ENCODE data around the gene SULT4A1.

The SULT4A1 gene

DNA sequence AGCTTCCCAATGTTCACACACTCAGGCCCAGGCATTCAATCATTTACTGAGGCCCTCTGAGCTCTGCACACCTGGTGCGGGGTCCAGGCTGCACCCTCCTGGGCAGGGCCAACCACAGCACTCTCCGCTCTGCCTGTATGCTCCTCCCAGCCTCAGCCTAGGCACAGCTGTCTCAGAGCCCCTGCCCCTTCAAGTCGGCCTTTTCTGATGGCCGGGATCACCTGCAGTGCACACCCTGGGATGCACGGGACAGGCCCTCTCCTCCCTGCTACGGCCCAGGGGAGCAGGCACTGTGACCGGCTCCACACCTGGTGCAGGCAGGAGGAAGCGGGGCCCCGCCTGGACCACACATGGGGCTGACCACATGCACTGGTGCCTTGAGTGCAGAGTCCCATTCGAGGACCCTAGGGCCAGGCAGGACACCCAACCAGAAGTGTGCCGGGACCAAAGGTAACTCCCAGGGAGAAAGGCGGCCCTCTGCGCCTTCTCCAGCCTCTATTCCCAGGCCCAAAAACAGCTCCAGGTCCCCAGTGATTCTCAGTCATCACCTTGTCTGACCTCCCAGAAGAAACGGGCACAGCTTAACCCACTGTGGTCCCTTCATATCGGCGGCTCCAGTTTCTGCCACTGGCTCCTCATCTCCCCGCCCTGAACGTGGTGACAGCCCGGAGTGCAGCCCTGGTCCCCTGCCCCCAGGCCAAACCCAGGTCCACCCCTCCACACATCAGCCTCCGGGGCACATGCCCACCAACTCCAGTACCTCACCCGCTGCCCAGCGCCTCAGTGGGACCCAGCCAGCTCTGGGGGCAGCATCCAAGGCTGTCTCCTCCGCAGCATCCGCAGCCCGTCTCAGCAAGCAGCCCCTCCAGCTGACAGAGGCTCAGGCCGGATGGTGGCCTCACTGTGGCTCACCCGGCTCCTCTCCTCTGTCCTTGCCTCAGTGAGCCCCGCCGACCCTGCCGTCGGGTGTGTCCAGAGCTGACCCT, 17.5 kb downstream of the SULT4A1 start:
- no peak for DNase-seq (ENCODE audit: low read depth)

DNA sequence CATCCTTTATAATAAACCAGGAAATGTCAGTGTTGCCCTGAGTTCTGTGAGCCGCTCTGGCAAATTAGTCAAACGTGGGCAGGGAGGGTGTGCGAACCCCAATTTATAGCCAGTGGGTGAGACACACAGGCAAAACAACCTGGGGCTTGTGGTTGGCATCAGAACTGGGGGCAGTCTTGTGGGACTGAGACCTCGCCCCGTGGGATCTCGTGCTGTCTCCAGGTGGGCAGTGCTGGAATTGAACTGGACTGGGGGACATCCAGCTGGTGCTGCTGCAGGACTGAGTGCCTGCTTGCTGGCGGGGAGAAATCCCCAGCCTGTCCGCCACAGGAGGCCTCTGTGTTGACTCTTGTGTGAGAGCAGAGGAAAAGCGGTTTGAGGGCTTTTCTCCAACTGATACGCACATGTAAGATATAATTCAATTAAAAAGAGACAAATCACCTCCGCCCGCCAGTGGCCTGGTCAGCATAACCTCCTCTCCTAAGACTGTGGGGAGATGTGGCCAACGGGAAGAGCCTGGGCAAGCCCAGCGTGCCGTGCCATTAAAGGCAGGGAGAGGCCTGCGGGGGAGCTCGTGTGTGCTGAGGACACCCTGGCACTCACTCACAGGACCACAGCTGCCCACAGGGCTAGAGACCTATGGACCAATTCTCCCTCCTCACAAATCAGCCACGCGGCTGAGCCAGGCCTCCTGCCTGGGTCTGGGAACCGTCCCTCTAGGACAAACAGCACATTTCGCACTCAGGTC, 18.4 kb downstream of the SULT4A1 start:
- DNase-seq (ENCODE audit: low read depth), result no peak

DNA sequence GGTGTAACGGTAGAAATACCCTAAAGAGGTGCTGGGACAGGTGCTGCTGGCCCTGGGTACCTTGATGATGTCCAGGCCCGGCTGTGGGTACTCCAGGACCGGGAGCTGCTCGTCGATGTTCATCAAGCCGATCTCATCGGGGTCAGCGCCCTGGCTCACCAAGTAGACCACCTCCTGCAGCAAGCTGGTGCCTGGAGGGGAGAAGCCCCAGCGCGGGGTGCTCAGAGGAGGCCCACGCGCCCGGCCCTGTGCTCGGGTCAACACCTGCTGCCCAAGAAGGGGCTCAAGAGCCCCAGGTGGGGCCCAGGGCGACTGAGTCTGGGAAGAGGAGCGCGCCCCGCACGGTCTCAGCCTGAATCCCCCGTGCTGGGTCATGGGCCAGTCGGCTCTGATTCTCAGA, 20.6 kb downstream of the SULT4A1 start:
- no peak for DNase-seq (ENCODE audit: low read depth)

DNA sequence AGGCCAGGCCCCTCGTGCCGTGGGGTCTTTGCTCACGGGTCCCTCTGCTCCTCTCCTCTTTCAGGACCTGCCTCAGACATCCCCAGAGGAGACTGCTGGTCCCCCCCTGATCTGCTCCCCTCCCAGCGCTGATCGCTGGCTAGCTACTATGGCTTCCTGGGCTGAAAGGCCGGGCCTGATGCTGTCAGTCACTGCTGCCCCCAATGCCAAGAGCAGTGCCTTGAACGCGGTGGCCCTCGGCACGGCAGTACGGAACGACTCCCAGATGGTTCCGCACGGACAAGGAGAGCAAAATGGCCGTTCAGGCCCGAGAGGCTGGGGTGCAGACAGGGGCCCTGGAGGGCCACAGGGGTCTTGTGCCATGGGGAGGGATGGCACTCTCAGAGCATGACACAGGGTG, 21.5 kb downstream of the SULT4A1 start:
- no peak for DNase-seq (ENCODE audit: low read depth)

DNA sequence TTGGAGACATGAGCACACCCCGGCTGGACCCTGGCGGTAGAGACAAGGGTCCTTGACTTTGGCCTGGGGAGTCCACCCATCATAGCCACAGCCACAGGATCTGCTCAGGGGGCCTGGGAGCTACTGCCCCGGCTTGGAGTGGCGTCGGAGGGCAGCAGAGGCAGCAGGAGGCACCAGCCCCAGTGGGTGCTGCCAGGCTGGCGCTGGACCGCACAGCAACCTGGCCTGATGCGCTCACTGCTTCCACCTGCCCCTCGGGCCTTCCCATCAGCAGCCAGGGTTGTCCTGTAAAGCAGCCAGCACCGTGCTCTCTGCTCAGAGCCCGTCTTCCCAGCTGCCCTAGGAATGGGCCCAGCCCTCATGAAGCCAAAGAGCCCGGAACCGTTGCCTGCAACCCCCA, 21.9 kb downstream of the SULT4A1 start:
- no peak for DNase-seq (ENCODE audit: low read depth)

DNA sequence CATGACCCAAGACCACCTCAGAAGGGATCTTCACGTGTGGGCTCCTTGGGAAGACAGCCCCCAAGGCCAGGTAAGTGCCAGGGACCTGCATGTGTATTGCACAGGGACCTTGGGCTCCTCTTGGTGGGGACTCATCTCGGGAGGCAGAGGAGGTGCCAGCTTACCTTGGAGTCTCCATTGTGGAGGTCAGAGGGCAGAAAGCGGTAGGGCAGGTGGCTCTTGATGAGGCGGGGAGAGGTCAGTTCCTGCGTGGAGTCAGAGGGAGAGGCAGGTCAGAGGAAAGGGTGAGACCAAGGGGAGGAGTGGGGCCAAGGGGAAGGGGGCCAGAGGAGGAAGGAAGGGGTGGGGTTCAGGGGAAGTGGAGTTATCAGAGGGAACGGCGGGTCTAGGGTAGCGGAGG, 22.5 kb downstream of the SULT4A1 start:
- DNase-seq (ENCODE audit: low read depth), result no peak

DNA sequence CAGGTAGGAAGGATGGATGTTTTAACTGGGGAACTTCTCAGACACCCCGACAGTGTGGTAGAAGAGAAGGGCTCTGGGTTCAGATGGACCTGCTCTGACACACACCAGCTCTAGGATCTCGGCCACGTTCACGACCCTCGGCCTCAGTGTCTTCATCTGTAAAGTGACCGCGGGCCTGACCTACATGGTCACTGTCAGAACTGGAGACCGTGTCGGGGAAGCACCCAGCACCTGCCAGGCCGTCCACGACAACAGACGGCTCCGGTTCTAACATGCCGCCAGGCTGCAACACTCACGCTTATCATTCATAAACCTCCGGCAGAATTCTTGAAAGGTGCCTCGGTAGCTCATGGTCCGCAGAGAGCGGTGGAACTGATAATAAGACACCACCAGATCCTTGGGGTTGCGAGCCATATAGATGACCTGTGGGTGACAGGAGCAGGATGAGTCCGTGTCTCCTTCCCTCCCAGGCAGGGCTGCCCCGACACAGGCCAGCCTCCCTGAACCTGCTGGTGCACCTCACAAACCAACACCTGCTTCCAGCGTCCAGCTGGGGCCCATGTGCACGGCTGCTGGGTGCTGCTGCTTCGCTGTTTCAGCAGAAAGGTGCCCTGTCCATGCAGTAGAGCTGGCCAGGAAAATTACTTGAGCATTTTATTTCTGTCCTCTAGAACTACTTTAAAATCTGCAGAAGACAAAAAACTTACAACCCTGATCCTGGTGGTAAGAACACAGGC, 23.6 kb downstream of the SULT4A1 start:
- no peak for DNase-seq (ENCODE audit: low read depth)

DNA sequence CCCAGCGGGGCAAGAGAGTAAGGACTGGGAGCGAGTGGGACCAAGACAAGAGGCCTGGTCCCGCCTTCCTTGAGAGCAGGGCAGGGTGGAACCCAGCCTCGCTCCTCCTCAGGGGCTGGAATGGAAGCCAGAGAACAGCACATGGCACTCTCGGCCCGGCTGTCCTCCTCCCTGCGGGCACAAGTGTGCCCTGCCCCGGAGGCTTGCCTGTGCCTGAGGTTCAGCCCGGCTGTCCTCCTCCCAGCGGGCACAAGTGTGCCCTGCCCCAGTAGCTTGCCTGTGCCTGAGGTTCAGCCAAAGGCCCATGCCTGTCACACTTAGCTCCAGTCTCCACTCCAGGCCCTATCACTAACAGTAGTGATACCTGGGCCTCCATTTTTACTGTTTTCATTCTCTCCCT, 24.2 kb downstream of the SULT4A1 start:
- no peak for DNase-seq (ENCODE audit: low read depth)

DNA sequence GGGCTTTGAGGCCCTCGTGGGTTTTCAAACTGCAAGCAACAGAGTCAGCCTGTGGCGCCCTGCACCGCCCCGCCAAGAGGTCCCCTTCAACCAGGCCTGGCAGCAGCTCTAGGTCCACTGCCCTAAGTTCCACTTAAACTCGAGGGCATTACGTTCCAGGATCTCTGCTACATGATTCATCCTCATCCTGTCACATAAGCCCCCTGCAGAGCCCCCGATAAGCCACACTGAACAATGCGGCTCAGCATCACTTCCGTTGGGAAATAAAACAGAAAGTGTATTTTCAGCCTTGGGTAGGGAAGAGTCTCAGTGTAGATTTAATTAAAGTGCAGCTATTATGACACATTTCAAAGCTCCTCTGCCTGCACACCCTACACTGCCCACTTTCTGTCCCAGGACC, 24.6 kb downstream of the SULT4A1 start:
- no peak for DNase-seq (ENCODE audit: low read depth)

DNA sequence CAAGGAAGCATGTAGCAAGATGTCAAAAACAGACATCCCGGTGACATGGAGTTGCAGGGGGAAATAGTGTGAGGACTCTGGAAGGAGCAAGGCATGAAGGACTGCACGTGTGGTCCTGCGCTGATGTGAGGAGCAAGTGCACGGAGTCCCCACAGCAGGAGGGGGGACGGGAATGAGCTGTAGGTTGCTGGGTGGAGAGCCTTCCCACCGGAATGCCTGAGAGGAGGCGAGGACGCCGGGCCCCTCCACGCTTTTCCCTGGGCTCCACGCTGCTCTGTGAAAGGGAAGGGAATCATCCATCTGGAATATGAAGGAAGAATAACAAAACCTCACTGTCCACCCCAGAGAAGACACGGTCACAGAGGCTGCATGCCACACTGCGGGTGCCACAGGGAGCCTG, 26.6 kb downstream of the SULT4A1 start:
- no peak for DNase-seq (ENCODE audit: low read depth)

DNA sequence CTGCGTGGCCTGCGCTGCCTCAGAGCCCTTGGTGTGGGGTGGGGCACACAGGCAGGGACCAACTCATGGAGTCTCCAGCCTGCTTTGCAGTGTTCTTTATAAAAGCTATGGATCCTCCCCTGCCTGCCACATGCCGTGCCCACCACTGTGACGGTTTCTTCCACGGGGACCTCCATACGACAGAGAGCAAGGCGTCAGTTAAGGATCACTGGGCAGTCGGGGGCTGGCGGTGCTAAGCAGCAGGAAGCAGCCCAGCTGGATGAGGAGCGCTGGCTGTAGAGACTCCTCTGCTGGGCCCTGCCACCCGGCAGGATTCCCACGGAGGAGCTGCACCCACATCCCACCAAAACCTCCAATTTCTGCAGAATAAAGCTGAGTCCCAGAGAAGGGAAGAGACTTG, 27.1 kb downstream of the SULT4A1 start:
- no peak for DNase-seq (ENCODE audit: low read depth)

DNA sequence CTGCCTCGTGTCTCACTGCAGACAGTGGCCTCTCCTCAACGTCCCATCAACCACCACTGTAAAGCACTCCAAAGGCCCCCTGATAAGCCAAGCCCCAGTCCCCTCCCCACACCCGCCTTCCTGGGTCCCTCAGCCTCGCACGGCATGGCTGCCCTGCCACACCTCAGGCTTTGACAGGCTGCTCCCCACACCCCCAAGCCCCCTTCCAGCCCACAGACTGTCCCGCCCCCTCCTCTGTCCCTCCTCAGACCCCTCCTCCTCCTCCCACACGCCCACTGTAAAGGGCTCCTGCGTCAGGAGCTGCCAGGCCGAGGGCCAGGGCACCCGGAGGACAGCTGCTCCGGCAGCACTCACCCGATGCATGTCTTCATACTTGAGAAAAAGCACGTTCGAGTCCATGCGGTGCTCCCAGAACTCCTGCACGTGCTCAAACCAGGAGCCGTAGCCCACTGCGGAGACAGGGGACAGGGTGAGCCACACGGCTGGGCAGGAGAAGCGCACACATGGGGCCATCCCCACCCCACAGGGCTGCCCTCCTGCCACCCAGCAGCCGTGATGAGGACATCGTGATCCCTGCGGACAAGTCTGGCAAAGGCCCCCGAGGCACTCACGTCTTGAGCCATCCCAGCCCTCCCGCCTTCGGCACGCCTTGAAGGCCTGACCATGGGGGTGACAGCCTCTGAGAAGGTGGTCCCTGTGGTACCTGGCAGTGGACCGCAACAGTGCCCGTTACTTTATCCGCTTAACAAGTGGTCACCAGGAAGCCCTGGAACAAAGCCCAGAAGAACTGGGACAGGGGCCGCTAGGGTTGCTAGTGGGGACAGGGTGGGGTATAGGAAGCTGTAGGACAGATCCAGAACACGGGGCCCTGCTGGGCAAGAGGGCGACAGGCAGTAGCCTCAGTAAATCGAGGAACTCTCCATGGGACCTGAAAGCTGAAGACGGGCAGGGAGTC, 28.8 kb downstream of the SULT4A1 start:
- no peak for DNase-seq (ENCODE audit: low read depth)

DNA sequence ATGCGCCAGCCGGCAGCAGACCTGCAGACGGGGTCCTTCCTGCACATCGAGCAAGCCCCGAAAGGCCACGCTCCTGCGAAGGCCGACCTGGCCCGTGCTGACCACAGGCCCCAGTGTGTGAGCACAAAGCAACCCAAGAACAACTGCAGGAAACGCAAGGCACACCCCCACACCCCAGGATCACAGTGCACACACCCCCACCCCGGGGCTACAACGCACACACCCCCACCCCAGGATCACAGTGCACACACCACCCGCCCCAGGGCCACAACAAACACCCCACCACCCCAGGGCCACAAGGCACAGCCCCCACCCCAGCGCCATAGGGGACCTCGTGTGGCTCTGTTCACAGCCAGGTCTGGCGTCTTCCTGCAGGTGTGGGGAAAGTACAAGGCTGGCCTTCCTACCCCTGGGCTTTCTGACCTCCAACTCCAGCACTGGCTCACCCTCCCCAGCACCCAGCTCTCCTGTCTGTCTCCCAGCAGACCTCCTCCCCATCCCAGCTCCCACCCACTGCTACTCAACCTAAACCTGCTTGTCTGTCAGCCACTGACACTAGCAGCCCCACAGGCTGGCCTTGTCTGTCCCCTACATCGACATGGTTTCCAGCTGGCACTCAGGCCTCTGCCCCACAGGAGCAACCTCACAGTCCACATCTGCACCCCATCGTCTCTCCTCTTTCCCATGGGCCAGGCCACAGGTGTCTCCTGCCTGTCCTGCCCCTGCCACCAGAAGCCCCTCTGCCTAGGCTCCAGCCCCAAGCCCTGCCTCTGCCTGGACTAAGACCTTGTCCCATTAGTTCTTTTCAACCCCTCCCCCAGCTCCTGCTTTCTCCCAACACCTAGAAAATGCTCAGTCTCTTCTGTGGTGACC, 29.7 kb downstream of the SULT4A1 start:
- DNase-seq (ENCODE audit: low read depth), result no peak

DNA sequence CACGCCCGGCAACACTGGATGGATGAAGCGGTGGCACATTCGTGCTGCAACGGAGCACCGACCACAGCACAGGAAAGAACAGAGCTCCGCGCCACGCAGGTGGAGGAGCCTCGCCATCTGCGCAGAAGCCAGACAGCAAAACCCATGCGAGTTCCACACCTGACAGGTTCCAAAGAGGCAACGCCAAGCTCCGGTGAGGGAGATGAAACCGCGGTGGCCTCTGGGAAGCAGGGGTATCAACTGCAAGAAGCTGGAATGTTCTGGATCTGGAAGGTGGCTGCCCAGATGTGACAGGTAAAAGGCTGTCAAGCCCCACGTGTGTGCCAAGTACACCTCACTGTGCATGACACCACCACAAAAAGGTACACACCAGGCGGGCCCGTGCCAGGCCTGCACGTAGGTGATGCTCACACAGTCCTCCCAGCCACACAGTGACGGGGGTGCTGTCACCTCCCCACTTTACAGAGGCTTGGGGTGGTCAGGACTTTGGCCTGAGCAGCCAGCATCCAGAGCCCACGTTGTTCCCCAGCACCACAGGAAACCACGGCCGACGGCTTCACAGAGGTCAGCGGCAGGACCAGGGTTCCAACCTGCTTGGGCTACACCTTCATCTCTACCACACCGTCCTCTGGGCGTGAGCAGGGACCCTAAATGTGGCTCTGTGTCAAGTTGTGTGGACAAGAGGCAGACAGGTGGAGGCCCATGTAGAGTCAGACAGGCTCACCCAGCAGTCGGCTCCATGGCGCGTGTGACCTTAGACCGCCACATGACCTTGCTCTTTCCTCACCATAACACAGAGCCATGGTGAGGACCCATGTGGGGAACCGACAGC, 30.5 kb downstream of the SULT4A1 start:
- no peak for DNase-seq (ENCODE audit: low read depth)

DNA sequence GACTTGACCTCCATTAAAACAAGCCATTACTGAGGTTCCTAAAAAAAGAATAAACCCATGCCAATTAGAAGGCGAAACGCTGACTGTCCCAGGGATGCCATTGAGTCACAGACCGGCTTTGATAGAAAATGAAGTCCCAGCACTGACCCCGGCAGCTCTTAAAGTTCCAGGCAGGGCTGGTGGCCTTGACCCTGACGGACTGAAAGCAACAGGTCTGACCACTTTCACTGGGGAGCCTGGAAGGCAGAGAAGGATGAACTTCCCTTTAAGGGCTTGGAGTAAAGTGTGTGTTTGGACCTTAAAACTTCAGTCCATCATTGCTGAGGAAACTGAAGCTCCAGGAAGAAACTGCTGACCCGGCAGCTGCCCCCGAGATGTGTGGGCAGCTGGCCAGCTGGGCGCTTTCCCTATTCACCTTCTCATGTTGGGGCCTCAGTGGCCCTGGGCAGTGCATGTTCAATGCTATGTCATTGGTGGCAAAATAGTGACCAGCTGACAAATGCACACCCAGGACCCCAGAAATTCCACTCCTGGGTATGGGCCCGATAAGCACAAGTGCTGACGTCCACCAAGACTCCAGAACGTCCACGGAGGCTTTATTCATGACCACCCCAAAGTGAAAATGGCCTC, 31.3 kb downstream of the SULT4A1 start:
- no peak for DNase-seq (ENCODE audit: low read depth)

DNA sequence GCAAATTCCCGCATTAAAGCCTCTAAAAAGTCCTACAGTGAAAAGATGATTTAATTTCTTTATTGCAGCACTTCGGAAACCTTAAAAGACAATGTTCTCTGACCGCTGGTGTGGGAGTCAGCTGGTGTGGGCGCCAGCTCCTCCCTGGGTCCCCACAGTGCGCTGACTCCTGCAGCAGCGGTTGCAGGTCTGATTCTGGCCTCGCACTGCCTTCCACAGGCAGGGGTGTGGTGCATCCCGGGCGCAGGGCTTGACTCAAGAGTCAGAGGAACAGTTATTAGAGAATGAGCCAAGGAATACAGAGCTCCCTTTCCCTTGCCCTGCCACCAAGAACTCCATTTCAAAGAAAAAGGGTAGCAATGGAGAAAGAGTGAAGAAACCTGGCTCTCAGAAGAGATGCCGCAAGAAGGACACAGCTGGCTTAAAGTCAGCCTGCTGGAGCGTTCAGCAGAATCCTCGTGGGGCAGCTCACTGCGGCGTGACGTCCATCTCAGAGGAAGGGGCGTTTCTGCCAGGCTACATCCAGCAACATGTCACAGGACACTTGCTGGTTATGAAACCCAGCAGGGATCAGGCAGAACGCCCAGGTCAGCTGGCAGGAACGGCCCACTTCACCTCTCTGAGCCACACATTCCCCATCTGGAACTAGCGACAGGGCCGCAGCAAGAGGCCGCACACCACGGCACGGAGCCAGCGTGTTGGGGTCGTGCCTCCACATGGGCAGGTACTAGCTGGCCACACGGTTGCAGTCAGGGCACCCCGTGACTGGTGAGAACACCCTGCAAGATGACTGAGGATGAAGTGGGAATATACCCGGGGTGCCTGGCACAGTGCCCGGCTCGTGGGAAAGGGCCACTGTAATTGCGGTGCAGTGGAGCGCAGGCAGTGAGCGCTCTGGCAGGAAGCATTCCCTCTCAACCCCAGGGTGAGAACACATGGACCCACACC, 32.1 kb downstream of the SULT4A1 start:
- no peak for DNase-seq (ENCODE audit: low read depth)

DNA sequence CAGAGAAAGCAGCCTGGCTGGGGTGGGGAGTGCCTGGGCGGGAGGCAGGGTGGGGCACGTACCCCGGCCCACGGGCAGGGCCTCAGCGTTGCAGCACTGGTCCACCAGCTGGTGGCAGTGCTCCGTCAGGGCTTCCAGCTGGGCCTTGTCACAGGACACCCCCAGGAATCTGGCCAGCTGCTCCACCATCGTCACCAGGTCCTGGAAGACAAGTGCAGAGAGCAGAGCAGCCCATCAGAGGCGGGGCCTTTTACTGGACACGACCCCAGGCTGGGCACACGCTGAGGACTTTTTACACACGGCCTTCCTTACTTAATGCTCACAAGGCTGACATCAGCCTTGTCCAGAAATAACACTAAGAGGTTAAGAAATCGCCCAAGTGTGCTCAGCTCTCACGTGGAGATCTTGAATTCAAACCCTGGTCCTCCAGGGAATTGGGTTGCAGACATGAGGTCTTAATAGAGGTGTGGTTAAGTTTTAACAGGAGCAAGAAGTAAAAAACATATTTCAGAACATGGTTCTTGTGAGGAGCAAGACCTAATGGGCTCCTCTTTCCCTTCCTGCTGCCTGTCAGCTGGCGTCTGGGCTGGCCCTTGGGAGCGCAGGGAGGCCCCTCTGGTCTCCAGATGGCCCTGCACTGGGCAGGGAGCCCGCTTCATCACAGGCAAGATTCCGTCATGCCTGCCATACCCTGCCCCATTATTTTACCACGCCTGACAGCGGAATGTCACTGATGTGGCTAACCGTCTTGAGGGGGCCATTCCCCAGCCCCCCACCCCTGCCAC, 33.1 kb downstream of the SULT4A1 start:
- DNase-seq (ENCODE audit: low read depth), result no peak
